GM18511 (cell line): ENCODE measurements around the gene ARMH1.

ENCODE experiments used
- ATAC-seq: cut with Tn5 transposase; IDR thresholded peaks from one replicate; pipeline ENCODE4 v1.9.1; 2021; ENCODE audit warnings: mild to moderate bottlenecking, moderate library complexity; ENCODE audit not compliant: unreplicated experiment

ARMH1 gene

GRCh38 chr1:44643721-44644334 is 30.7 kb upstream of the ARMH1 start:
- ATAC-seq = no peak

DNA sequence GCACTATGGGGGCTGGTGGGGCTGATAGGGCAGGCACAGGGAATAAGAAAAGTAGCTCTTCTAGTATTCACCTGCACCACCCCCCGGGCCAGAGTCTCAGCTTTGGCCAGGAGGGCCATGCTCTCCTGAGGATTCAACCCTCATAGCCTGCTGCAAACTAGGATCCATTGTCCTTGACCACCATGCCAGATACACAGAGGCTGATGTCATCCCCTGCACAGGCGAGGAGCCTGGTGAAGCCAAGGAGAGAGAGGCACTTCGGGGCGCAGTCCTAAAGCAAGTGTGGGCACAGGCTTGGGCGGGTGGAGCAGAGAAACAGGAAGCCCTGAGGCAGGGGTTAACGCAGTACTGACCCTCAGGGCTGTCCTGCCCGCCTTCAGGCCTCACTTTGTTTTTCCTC is 29.7 kb upstream of the ARMH1 start:
- ATAC-seq = no peak

- no peak for ATAC-seq
Observed at GRCh38 chr1:44645476-44646244, 28.9 kb upstream of the ARMH1 start.

- no peak for ATAC-seq
Observed at GRCh38 chr1:44646261-44647110, 28.0 kb upstream of the ARMH1 start.

DNA sequence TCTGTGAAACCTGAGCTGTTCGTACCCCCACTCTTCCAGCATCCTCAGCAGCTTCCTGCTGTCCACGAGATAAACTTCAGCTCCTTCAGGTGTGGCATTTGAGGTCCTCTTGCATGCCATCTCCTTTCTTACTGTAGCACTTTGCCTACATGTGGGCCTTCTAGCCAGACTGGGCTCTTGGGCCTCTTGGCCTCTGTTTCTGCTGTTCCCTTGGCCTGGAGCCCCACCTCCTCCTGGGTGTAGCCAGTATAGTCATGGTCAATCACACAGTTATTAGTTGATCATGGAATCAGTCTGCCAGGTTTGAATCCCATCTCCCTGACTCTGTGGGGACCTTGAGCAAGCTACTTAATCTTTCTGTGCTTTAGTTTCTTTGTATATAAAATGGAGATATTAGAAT is 26.6 kb upstream of the ARMH1 start:
- no peak for ATAC-seq

GRCh38 chr1:44648529-44649250 is 25.8 kb upstream of the ARMH1 start:
- ATAC-seq = no peak

DNA sequence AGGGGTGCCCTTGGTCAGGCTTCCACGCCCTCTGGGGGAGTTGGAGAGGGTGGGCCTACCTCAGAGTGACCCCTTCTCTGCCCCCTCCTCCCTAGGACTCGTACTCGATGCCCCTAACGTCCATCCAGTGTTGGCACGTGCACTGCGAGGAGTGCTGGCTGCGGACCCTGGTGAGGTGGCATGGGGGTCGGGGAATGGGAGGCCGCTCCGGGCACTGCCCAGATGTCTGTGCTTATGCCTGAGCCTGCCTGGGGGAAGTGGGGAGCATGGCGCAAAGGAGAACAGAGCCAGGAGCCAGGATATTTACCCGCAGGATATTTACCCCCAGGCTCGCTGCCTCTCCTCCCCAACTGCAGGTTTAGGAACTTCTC is 24.7 kb upstream of the ARMH1 start:
- no peak for ATAC-seq

- ATAC-seq = no peak
Observed at GRCh38 chr1:44650159-44650831, 24.2 kb upstream of the ARMH1 start.

- no peak for ATAC-seq
Observed at GRCh38 chr1:44651069-44651468, 23.4 kb upstream of the ARMH1 start.

DNA sequence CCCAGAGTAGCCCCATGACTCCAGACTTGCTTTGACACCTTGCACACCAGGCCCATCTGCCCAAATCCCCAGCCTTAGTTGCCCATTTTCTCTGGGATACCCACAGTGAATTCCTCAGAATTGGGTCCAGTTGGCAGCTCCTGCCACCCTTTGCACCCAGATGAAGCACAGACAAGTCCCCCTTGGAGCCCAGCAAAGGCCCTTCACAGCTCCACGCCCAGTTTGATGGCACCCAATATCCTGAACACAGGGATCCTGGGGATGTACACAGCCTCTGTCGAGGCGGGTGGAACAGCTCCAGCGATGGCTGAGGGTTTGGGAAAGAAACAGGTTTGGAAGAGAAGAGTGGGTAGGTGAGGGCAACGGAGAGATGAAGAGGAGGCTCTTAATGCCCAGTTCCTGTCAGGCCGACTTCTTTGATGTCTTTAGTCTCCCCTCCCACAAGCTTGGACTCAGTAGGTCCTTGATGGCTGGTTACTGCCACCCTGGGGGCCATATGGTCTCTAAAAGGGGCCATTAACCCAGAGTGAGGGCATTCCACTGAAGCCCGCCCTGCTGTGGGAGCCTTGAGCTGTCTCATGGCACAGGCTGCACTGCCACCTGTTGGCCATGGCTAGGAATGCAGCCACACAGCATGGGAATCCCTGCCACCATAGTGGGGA is 21.9 kb upstream of the ARMH1 start:
- no peak for ATAC-seq

DNA sequence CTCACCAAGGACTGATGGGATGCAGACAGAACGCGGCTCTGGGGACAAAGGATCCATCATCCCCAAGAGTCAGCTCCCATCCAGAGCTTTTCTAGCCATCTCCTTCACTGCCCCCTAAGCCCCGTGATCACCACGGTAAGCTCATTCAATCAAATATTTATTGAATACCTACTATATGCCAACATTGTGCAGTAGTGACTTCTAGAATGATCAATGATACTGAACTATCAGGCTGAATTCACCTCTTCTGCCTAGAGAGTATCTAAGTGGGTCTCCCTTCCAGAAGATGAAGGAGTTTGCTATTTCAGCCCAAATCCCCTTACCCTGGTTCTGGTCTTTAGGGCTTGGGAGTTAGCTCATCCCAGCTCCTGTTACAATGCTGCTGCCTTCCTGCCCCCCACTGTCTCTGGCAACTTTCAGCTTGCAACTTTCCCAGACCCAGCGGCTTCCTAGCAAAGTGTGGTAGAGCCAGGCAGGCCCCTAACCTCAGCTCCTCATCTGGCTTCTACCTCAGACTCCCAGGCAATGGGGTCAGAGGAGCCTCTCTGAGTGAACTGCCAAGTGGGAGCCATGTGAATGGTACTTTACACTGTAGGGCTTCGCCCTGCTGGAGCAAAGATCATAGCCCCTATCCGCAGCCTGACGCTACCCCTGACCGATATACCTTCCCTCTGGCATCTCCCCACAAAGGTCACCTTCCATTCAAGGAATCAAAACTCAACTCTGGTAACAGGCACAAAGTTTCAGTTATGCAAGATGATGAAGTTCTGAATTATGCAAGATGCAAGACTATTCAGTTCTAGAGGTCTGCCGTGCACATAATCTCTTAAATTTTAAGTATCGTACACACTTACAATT is 21.2 kb upstream of the ARMH1 start:
- ATAC-seq = no peak

GRCh38 chr1:44654621-44655187 is 19.8 kb upstream of the ARMH1 start:
- ATAC-seq = no peak

GRCh38 chr1:44655609-44656008 is 18.9 kb upstream of the ARMH1 start:
- ATAC-seq = no peak

DNA sequence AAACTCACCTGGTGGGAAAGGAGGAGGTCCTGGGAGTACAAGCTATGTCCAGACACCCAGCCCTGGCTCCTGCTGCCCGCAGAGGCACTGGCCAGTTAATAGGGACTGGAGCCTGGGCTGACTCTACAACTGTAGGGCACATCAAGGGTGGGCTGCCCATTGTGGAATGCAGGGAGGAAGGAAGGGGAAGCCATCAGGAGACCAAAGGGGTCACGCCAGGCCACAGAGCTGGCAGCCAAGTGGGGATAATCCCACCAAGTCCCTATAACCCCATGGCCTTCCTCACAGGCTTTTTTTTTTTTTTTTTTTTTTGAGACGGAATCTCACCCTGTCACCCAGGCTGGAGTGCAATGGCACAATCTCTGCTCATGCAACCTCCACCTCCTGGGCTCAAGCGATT is 14.9 kb upstream of the ARMH1 start:
- ATAC-seq = no peak

- no peak for ATAC-seq
Observed at GRCh38 chr1:44660176-44660575, 14.3 kb upstream of the ARMH1 start.

GRCh38 chr1:44661781-44662682 is 12.5 kb upstream of the ARMH1 start:
- no peak for ATAC-seq

DNA sequence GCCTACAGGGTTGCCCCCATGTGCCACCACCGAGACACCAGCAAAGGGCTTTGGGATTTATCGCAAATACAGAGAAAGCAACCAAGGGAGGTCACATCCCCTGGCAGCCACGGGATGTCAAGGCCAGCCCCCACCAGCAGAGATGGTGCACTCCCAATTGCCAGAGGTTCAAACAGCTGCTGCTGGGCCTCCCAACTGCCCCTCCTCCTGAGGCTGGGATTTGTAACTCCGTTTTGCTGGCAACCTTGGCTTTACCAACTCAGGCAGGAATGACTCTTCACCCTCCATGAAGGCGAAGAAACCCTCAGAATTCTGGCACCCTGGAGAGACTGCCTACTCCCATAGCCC is 11.9 kb upstream of the ARMH1 start:
- ATAC-seq = no peak

- ATAC-seq = no peak
Observed at GRCh38 chr1:44663417-44663816, 11.1 kb upstream of the ARMH1 start.
